Stimulated activated naive CD8-positive, alpha-beta T cell treated with anti-CD3 and anti-CD28 coated beads, Interleukin-15, amount 100 ng/mL, for 72 hours (primary cell): ENCODE measurements around the gene POT1.
A peak's percentile ranks its signal among the peaks of the same experiment; 100 is the strongest.
"Not testable (repeated sequence)": the region's sequence is repeated elsewhere in the genome, so short reads cannot be mapped to it uniquely, and the experiment has no call there.

Experiments used
- ATAC-seq: fragments of 150-1000 bp; cut with Tn5 transposase; 2 replicates; pipeline ENCODE4 v1.10.0; 2021; ENCODE audit warnings: mild to moderate bottlenecking, moderate library complexity
- DNase-seq, 2 donors: peaks; one replicate each; pipeline ENCODE4 v3.0.0; 2021 to 2022
- H3K27ac Mint-ChIP-seq, 2 donors: one replicate each; pipeline ENCODE4 v1.8.0; 2022; ENCODE audit warnings: mild to moderate bottlenecking in 2 of 2, mixed read lengths in 2 of 2, moderate library complexity in 2 of 2
- H3K27me3 Mint-ChIP-seq: one replicate; pipeline ENCODE4 v1.8.0; 2022; ENCODE audit warnings: mixed read lengths
- H3K4me1 Mint-ChIP-seq: one replicate; pipeline ENCODE4 v1.8.0; 2022; ENCODE audit warnings: mild to moderate bottlenecking, mixed read lengths
- H3K4me3 Mint-ChIP-seq, 2 donors: one replicate each; pipeline ENCODE4 v1.8.0; 2022; ENCODE audit warnings: mild to moderate bottlenecking in 2 of 2, mixed read lengths in 2 of 2, moderate library complexity in 1 of 2
- H3K9me3 Mint-ChIP-seq, 2 donors: one replicate each; pipeline ENCODE4 v1.8.0; 2022; ENCODE audit warnings: mixed read lengths in 2 of 2

POT1 gene, protein sequence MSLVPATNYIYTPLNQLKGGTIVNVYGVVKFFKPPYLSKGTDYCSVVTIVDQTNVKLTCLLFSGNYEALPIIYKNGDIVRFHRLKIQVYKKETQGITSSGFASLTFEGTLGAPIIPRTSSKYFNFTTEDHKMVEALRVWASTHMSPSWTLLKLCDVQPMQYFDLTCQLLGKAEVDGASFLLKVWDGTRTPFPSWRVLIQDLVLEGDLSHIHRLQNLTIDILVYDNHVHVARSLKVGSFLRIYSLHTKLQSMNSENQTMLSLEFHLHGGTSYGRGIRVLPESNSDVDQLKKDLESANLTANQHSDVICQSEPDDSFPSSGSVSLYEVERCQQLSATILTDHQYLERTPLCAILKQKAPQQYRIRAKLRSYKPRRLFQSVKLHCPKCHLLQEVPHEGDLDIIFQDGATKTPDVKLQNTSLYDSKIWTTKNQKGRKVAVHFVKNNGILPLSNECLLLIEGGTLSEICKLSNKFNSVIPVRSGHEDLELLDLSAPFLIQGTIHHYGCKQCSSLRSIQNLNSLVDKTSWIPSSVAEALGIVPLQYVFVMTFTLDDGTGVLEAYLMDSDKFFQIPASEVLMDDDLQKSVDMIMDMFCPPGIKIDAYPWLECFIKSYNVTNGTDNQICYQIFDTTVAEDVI

GRCh38 chr7:124929467-124930172 is at the start of gene POT1:
Gene POT1 (minus strand): TSS chr7:124929825. CDS start chr7:124897173, 32,652 bp downstream.
- Mint-ChIP-seq H3K4me3 (peak within 1 kb of the TSS; percentile 88 to 99), H3K9me3 (no peaks in the 10 kb centered on the region), H3K4me1 (peaks cover 41% of the 10 kb centered on the region), H3K27me3 (no peaks in the 10 kb centered on the region), H3K27ac (peak within 1 kb of the TSS; percentile 96)
- ATAC-seq (peak; percentile 100), DNase-seq (peak; percentile 92 to 96)

DNA sequence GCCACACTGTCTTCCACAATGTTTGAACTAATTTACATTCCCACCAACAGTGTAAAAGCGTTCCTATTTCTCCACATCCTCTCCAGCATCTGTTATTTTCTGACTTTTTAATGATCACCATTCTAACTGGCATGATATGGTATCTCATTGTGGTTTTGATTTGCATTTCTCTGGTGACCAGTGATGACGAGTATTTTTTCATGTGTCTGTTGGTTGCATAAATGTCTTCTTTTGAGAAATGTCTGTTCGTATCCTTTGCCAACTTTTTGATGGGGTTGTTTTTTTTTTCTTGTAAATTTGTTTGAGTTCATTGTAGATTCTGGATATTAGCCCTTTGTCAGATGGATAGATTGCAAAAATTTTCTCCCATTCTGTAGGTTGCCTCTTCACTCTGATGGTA is 45.5 kb upstream of the POT1 start:
- not testable (repeated sequence) for H3K27me3 Mint-ChIP-seq, ATAC-seq, H3K4me1 Mint-ChIP-seq

GRCh38 chr7:124965553-124965952 is 35.9 kb upstream of the POT1 start:
- no peak for ATAC-seq
- Mint-ChIP-seq H3K27ac (no peak overlapping the region), H3K27me3 (no peaks in the 10 kb centered on the region), H3K4me3 (no peak overlapping the region), H3K4me1 (no peaks in the 10 kb centered on the region), H3K9me3 (peaks cover 0 to 5% of the 10 kb centered on the region in 2 donors)
- DNase-seq = no peak

More for the DNA sequence above, 45.5 kb upstream of the POT1 start:
- not testable (repeated sequence) for H3K4me3 Mint-ChIP-seq, H3K27ac Mint-ChIP-seq, DNase-seq
- H3K9me3 Mint-ChIP-seq = peaks cover 3 to 33% of the 10 kb centered on the region in 2 donors

DNA sequence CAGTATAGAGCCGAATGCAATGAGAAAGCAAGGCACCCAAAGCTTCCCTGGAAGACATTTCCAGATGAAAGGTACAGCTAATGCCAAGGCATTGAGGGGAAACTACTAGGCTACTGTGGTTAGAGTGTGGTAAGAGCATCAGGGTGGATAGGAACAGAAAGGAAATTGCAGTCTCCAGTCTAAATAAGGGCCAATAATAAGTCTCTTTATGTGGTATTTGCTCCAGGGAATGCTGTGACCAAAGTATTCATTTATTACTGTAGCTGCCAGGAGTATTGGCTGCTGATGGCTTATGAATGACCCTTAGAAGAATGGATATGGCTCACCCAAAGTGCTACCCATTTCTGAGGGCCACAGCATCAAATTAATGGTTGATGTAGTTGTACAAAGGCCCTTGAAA is 30.1 kb upstream of the POT1 start:
- H3K4me3 Mint-ChIP-seq = no peak overlapping the region
- no peak for DNase-seq

GRCh38 chr7:124957952-124958351 is 28.3 kb upstream of the POT1 start:
- not testable (repeated sequence) for DNase-seq, H3K27me3 Mint-ChIP-seq, H3K4me3 Mint-ChIP-seq, H3K4me1 Mint-ChIP-seq, ATAC-seq, H3K27ac Mint-ChIP-seq
- peaks cover 14 to 16% of the 10 kb centered on the region in 2 donors for H3K9me3 Mint-ChIP-seq

More for the DNA sequence above, 30.1 kb upstream of the POT1 start:
- Mint-ChIP-seq H3K27me3 (no peaks in the 10 kb centered on the region), H3K9me3 (peaks cover 14 to 16% of the 10 kb centered on the region in 2 donors), H3K27ac (no peak overlapping the region), H3K4me1 (no peaks in the 10 kb centered on the region)
- no peak for ATAC-seq

DNA sequence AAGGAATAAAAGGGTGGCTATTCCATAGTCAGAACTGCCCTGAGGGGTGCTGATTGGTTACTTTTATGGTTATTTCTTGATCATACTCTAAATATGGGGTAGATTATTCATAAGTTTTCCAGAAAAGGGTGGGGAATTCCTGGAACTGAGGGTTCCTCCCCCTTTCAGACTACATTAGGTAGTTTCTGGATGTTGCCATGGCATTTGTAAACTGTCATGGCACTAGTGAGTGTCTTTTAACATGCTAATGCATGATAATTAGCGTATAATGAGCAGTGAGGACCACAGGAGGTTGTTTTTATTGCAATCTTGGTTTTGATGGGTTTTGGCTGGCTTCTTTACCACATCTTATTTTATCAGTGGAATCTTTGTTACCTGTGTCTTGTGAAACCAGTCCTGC is 26.5 kb upstream of the POT1 start:
- H3K27ac Mint-ChIP-seq = no peak overlapping the region
- H3K4me1 Mint-ChIP-seq = no peaks in the 10 kb centered on the region
- no peaks in the 10 kb centered on the region for H3K27me3 Mint-ChIP-seq
- DNase-seq = no peak
- H3K9me3 Mint-ChIP-seq = peaks cover 14 to 16% of the 10 kb centered on the region in 2 donors
- H3K4me3 Mint-ChIP-seq = no peak overlapping the region
- ATAC-seq = no peak

DNA sequence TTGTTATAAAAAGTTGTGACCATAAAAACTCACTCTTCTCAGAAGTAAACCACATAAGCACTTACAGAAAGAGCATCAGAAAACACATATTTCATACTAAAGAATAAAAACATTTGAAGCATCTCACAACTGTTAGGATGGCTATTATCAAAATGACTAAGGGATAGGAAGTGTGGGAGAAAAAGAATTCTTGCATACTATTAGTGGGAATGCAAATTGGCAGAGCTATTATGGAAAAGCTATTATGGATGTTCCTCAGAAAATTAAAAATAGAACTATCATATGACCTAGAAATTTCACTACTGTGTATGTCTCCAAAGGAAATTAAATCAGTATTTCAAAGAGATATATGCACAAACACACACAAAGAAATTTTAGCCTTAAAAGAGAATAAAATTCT is 25.2 kb upstream of the POT1 start:
- H3K4me3 Mint-ChIP-seq = no peak overlapping the region
- no peak for DNase-seq
- no peak overlapping the region for H3K27ac Mint-ChIP-seq
- no peaks in the 10 kb centered on the region for H3K27me3 Mint-ChIP-seq
- peaks cover 11 to 14% of the 10 kb centered on the region in 2 donors for H3K9me3 Mint-ChIP-seq
- ATAC-seq = no peak
- H3K4me1 Mint-ChIP-seq = no peaks in the 10 kb centered on the region

GRCh38 chr7:124945680-124946079 is 16.1 kb upstream of the POT1 start:
- H3K27ac Mint-ChIP-seq = no peak overlapping the region
- no peak for DNase-seq
- H3K4me3 Mint-ChIP-seq = no peak overlapping the region
- no peak for ATAC-seq
- H3K9me3 Mint-ChIP-seq = peaks cover 11 to 21% of the 10 kb centered on the region in 2 donors
- H3K27me3 Mint-ChIP-seq = no peaks in the 10 kb centered on the region
- no peaks in the 10 kb centered on the region for H3K4me1 Mint-ChIP-seq

GRCh38 chr7:124943472-124943871 is 13.8 kb upstream of the POT1 start:
- H3K4me3 Mint-ChIP-seq = no peak overlapping the region
- peaks cover 11 to 21% of the 10 kb centered on the region in 2 donors for H3K9me3 Mint-ChIP-seq
- H3K27ac Mint-ChIP-seq = no peak overlapping the region
- no peak for ATAC-seq
- no peak for DNase-seq
- H3K4me1 Mint-ChIP-seq = no peaks in the 10 kb centered on the region
- H3K27me3 Mint-ChIP-seq = no peaks in the 10 kb centered on the region

DNA sequence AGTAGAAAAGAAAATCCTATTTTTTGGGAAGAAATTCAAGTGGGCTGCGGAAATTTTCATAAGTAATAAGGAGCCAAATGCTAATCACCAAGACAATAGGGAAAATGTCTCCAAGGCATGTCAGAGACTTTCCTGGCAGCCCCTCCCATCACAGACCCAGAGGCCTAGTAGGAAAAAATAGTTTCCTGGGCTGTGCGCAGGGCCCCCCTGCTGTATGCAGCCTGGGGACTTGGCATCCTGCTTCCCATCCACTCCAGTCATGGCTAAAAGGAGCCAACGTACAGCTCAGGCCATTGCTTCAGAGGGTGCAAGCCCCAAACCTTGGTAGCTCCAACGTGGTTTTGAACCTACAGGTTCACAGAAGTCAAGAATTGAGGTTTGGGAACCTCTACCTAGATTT is 12.8 kb upstream of the POT1 start:
- H3K27me3 Mint-ChIP-seq = no peaks in the 10 kb centered on the region
- ATAC-seq (no peak), DNase-seq (no peak)
- no peak overlapping the region for H3K27ac Mint-ChIP-seq
- peaks cover 6 to 15% of the 10 kb centered on the region in 2 donors for H3K9me3 Mint-ChIP-seq
- no peak overlapping the region for H3K4me3 Mint-ChIP-seq
- H3K4me1 Mint-ChIP-seq = no peaks in the 10 kb centered on the region

DNA sequence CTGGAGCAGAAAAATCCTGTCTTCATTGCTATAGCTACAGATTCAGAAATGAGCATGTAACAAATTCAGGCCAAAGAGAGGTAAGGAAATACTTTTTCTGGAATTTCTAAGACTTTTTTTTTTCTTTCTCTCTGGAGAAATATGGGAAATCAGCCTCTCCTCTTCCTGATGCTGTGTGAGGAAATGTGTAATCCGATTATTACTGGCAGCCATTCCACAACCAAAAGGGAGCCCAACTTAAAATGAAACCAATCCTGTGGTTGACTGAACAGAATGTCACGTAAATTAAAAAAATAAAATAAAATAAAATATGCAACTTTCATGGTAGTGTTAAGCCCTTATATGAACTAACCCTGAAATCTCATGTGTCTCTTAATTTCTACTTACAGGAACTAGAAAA is 10.7 kb upstream of the POT1 start:
- H3K27me3 Mint-ChIP-seq = no peaks in the 10 kb centered on the region
- ATAC-seq = no peak
- no peak overlapping the region for H3K27ac Mint-ChIP-seq
- DNase-seq = no peak
- H3K9me3 Mint-ChIP-seq = no peaks in the 10 kb centered on the region
- no peak overlapping the region for H3K4me3 Mint-ChIP-seq
- no peaks in the 10 kb centered on the region for H3K4me1 Mint-ChIP-seq

DNA sequence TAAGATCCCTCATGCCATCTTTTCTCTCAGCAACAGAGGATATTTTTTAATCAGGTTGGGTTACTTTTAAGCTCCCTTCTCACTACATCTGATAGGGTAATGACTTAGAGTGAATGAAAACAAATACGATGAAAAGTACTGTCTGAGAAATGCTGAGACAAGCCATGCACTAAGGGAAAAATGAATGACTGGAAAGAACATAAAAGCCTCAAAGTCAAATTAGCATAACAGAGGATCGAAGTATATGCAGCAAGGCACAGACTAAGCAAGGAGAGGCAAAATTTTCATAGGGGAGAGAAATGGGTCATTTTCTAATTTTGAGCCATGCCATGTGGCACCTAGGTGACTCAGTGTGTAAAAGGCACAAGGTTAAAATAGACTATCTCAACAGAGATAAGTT is 8.5 kb upstream of the POT1 start:
- no peaks in the 10 kb centered on the region for H3K4me1 Mint-ChIP-seq
- DNase-seq (no peak), ATAC-seq (no peak)
- no peaks in the 10 kb centered on the region for H3K9me3 Mint-ChIP-seq
- no peaks in the 10 kb centered on the region for H3K27me3 Mint-ChIP-seq
- no peak overlapping the region for H3K27ac Mint-ChIP-seq
- H3K4me3 Mint-ChIP-seq = no peak overlapping the region

- no peak overlapping the region for H3K27ac Mint-ChIP-seq
- H3K9me3 Mint-ChIP-seq = no peaks in the 10 kb centered on the region
- no peak overlapping the region for H3K4me3 Mint-ChIP-seq
- ATAC-seq (no peak), DNase-seq (no peak)
- H3K4me1 Mint-ChIP-seq = no peaks in the 10 kb centered on the region
- H3K27me3 Mint-ChIP-seq = no peaks in the 10 kb centered on the region
Observed at GRCh38 chr7:124937076-124937475, 7.5 kb upstream of the POT1 start.

DNA sequence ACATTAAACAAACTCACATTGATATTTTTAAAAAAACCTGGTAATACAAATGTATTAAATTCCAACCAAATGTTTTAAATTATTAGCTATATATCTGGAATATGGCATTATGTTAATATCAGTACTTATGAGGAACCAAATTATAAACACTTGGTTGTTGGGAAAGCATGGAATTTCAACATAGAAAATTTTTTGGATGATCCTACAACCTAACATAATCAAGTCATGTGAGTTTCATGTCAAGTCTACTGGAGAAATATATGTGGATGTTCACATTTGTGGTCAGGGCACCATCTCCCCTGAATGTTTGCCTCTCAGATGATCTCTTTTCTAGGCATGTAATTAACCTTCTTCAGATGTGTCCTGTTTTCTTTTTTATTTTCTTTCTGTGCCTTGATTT is 5.2 kb upstream of the POT1 start:
- Mint-ChIP-seq H3K4me3 (no peak overlapping the region), H3K27ac (peak overlapping the region in 1 of 2 donors; percentile 69), H3K9me3 (no peaks in the 10 kb centered on the region), H3K4me1 (no peaks in the 10 kb centered on the region), H3K27me3 (no peaks in the 10 kb centered on the region)
- DNase-seq (no peak), ATAC-seq (no peak)

GRCh38 chr7:124930655-124931597 is 1.3 kb upstream of the POT1 start:
- H3K4me1 Mint-ChIP-seq = peaks cover 28% of the 10 kb centered on the region
- DNase-seq (no peak), ATAC-seq (no peak)
- H3K27me3 Mint-ChIP-seq = no peaks in the 10 kb centered on the region
- no peak overlapping the region for H3K27ac Mint-ChIP-seq
- H3K9me3 Mint-ChIP-seq = no peaks in the 10 kb centered on the region
- H3K4me3 Mint-ChIP-seq = no peak overlapping the region
